Measurements from ENCODE around the gene DNAJC22. TPM values are rescaled to one million over a fixed set of nuclear protein-coding genes. Genes with fewer than 3 reads are reported as not detected.

Gene DNAJC22
- total RNA-seq, 1 donor: 1.1 TPM

DNA sequence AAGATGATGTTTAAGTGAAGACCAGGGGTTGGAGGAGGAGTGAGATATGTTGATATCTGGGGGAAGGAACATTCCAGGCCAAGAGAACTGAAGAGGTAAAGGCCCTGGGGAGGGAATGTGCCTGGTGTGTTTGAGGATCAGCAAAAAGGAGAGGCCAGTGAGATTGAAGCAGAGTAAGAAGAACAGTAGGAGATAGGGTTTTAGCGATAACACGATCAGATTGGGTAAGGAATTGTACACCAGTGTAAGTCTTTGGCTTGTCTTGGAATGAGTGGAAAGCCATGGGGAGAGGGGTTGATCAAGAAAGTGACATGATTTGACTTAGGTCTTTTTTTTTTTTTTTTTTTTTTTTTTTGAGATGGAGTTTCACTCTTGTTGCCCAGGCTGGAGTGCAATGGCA is 18.8 kb upstream of the DNAJC22 start:
- peaks cover 10% of the 10 kb centered on the region for H3K36me3 ChIP-seq (ENCODE audit: insufficient read depth, low read length)
- no peak overlapping the region for H2AFZ ChIP-seq (ENCODE audit: low read length)
- no peak overlapping the region for H3K27ac ChIP-seq (ENCODE audit: low read depth, low read length)
- peaks cover 15% of the 10 kb centered on the region for H3K79me2 ChIP-seq (ENCODE audit: insufficient read depth, low read length)
- peaks cover 10% of the 10 kb centered on the region for H3K4me1 ChIP-seq (ENCODE audit: insufficient read depth, low read length)
- no peaks in the 10 kb centered on the region for H4K20me1 ChIP-seq (ENCODE audit: insufficient read depth, low read length)
- H3K9me3 ChIP-seq (ENCODE audit: low read depth, low read length): no peaks in the 10 kb centered on the region
- no peak overlapping the region for H3K4me2 ChIP-seq (ENCODE audit: insufficient read depth, low read length)
- H3K4me3 ChIP-seq (ENCODE audit: insufficient read depth, low read length): no peak overlapping the region
- TF ChIP-seq, protein P1, sequence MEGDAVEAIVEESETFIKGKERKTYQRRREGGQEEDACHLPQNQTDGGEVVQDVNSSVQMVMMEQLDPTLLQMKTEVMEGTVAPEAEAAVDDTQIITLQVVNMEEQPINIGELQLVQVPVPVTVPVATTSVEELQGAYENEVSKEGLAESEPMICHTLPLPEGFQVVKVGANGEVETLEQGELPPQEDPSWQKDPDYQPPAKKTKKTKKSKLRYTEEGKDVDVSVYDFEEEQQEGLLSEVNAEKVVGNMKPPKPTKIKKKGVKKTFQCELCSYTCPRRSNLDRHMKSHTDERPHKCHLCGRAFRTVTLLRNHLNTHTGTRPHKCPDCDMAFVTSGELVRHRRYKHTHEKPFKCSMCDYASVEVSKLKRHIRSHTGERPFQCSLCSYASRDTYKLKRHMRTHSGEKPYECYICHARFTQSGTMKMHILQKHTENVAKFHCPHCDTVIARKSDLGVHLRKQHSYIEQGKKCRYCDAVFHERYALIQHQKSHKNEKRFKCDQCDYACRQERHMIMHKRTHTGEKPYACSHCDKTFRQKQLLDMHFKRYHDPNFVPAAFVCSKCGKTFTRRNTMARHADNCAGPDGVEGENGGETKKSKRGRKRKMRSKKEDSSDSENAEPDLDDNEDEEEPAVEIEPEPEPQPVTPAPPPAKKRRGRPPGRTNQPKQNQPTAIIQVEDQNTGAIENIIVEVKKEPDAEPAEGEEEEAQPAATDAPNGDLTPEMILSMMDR (IDR thresholded peaks at IDR 0.05; ENCODE audit: extremely low read depth, low read depth, low read length): no peak
- H3K27me3 ChIP-seq (ENCODE audit: insufficient read depth, low read length): no peaks in the 10 kb centered on the region
- peak; percentile 66 for DNase-seq (ENCODE audit: insufficient read length, low spot score, missing footprints)

- Histone ChIP-seq H3K79me2 (ENCODE audit: insufficient read depth, low read length) (peaks cover 8% of the 10 kb centered on the region), H4K20me1 (ENCODE audit: insufficient read depth, low read length) (no peaks in the 10 kb centered on the region), H2AFZ (ENCODE audit: low read length) (no peak overlapping the region), H3K4me1 (ENCODE audit: insufficient read depth, low read length) (peaks cover 3% of the 10 kb centered on the region), H3K4me3 (ENCODE audit: insufficient read depth, low read length) (no peak overlapping the region), H3K4me2 (ENCODE audit: insufficient read depth, low read length) (no peak overlapping the region), H3K36me3 (ENCODE audit: insufficient read depth, low read length) (peaks cover 10% of the 10 kb centered on the region), H3K9me3 (ENCODE audit: low read depth, low read length) (no peaks in the 10 kb centered on the region), H3K27ac (ENCODE audit: low read depth, low read length) (no peak overlapping the region), H3K27me3 (ENCODE audit: insufficient read depth, low read length) (no peaks in the 10 kb centered on the region)
- peak; percentile 51 for DNase-seq (ENCODE audit: insufficient read length, low spot score, missing footprints)
- TF ChIP-seq, protein P1 (IDR thresholded peaks at IDR 0.05; ENCODE audit: extremely low read depth, low read depth, low read length): no peak
These were observed 17.9 kb upstream of the DNAJC22 start for GRCh38 chr12:49328816-49329215.

DNA sequence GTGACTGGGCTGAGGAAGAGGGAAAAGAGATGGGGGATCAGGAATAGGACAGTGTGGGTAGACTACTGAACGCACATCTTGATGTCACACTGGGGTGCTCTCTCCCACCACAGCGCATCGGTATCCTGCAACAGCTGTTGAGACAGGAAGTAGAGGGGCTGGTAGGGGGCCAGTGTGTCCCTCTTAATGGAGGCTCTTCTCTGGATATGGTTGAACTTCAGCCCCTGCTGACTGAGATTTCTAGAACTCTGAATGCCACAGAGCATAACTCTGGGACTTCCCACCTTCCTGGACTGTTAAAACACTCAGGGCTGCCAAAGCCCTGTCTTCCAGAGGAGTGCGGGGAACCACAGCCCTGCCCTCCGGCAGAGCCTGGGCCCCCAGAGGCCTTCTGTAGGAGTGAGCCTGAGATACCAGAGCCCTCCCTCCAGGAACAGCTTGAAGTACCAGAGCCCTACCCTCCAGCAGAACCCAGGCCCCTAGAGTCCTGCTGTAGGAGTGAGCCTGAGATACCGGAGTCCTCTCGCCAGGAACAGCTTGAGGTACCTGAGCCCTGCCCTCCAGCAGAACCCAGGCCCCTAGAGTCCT is 16.6 kb upstream of the DNAJC22 start:
- Histone ChIP-seq H3K36me3 (ENCODE audit: insufficient read depth, low read length) (peaks cover 10% of the 10 kb centered on the region), H3K4me2 (ENCODE audit: insufficient read depth, low read length) (no peak overlapping the region), H4K20me1 (ENCODE audit: insufficient read depth, low read length) (no peaks in the 10 kb centered on the region), H3K9me3 (ENCODE audit: low read depth, low read length) (no peaks in the 10 kb centered on the region), H2AFZ (ENCODE audit: low read length) (no peak overlapping the region), H3K79me2 (ENCODE audit: insufficient read depth, low read length) (no peaks in the 10 kb centered on the region), H3K27ac (ENCODE audit: low read depth, low read length) (no peak overlapping the region), H3K4me1 (ENCODE audit: insufficient read depth, low read length) (no peaks in the 10 kb centered on the region), H3K4me3 (ENCODE audit: insufficient read depth, low read length) (no peak overlapping the region), H3K27me3 (ENCODE audit: insufficient read depth, low read length) (no peaks in the 10 kb centered on the region)
- TF ChIP-seq, protein P1 (IDR thresholded peaks at IDR 0.05; ENCODE audit: extremely low read depth, low read depth, low read length): no peak
- peak; percentile 72 for DNase-seq (ENCODE audit: insufficient read length, low spot score, missing footprints)

- no peaks in the 10 kb centered on the region for H3K9me3 ChIP-seq (ENCODE audit: low read depth, low read length)
- no peaks in the 10 kb centered on the region for H3K4me1 ChIP-seq (ENCODE audit: insufficient read depth, low read length)
- H3K79me2 ChIP-seq (ENCODE audit: insufficient read depth, low read length): no peaks in the 10 kb centered on the region
- DNase-seq (ENCODE audit: insufficient read length, low spot score, missing footprints): peak; percentile 38
- H2AFZ ChIP-seq (ENCODE audit: low read length): peak overlapping the region; percentile 84
- H3K4me2 ChIP-seq (ENCODE audit: insufficient read depth, low read length): no peak overlapping the region
- H3K36me3 ChIP-seq (ENCODE audit: insufficient read depth, low read length): peaks cover 10% of the 10 kb centered on the region
- no peaks in the 10 kb centered on the region for H4K20me1 ChIP-seq (ENCODE audit: insufficient read depth, low read length)
- peaks cover 5% of the 10 kb centered on the region for H3K27me3 ChIP-seq (ENCODE audit: insufficient read depth, low read length)
- TF ChIP-seq, protein P1 (IDR thresholded peaks at IDR 0.05; ENCODE audit: extremely low read depth, low read depth, low read length): no peak
- no peak overlapping the region for H3K4me3 ChIP-seq (ENCODE audit: insufficient read depth, low read length)
- H3K27ac ChIP-seq (ENCODE audit: low read depth, low read length): no peak overlapping the region
These were observed 15.9 kb upstream of the DNAJC22 start for GRCh38 chr12:49330631-49331379.

Data from osteoblast (primary cell).